Measurements from ENCODE around the gene C7orf57. TPM values are rescaled to one million over a fixed set of nuclear protein-coding genes. Genes with fewer than 3 reads are reported as not detected.

C7orf57 gene
- total RNA-seq, 1 experiment from 2014 or later, result 0.15 TPM

DNA sequence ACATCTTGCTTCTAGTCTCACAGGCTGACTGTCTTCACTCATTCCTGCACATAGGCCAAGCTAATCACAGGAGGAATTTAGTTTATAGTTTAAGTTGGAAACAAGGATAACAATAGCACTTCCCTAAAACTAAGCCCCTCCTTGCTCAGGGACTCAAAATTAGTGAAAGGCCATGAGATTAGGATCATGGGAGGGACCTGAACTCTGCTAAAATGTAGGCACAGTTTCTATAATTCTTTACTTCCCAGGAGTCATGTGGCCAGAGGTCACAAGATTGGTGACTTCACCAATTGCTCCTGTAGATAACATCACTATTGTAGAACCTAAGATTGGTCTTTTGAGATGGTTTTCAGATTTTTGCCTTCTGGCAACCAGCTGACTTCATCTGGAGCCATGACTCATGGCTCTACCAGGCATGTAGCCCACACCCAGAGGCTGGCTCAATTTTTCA is 38.9 kb downstream of the C7orf57 start:
- Histone ChIP-seq H3K9me3 (ENCODE audit: control insufficient read depth in 1 of 2, insufficient read depth in 1 of 2, low read depth in 1 of 2, low read length in 2 of 2) (no peaks in the 10 kb centered on the region), H3K4me3 (replicated peaks in 1 of 2; ENCODE audit: low read depth in 1 of 2, low read length in 2 of 2) (no peak overlapping the region), H3K4me1 (ENCODE audit: control insufficient read depth in 1 of 2, insufficient read depth in 2 of 2, low read length in 2 of 2) (no peaks in the 10 kb centered on the region; a peak in 1 of 4 replicates), H3K79me2 (ENCODE audit: insufficient read depth, low read length) (no peaks in the 10 kb centered on the region), H3K4me2 (ENCODE audit: low read length) (no peak overlapping the region), H3K9me2 (ENCODE audit: insufficient read depth) (no peaks in the 10 kb centered on the region), H3K27me3 (ENCODE audit: insufficient read depth, low read length) (no peaks in the 10 kb centered on the region), H3K9ac (ENCODE audit: low read length) (no peak overlapping the region), H4K20me1 (ENCODE audit: insufficient read depth) (no peaks in the 10 kb centered on the region), H2AFZ (ENCODE audit: low read depth, low read length, poor library complexity, severe bottlenecking) (no peak overlapping the region), H3K27ac (ENCODE audit: low read depth, low read length) (no peak overlapping the region), H3K36me3 (ENCODE audit: control insufficient read depth in 1 of 2, insufficient read depth in 2 of 2, low read length in 2 of 2) (no peaks in the 10 kb centered on the region)
- ATAC-seq, result no peak
- BruUV-seq (replicated peaks), result no TSS peak
- CTCF ChIA-PET, result no interaction called here
- RAD21 ChIA-PET (ENCODE audit: low non-redundant PET in 1 of 2, low total read pairs in 2 of 2, uncharacterized antibody in 2 of 2, unreplicated experiment in 2 of 2), result no interaction called here
- intact Hi-C loops (cut with micrococcal nuclease), result no loop called here
- no peak for DNase-seq (ENCODE audit: low read depth, low spot score)
- TF ChIP-seq EZH2phosphoT487 (IDR thresholded peaks at IDR 0.05; ENCODE audit: borderline replicate concordance) (no peak), RAD21 (IDR thresholded peaks at IDR 0.05; ENCODE audit: low read depth) (no peak), SRF (IDR thresholded peaks at IDR 0.05; ENCODE audit: low read depth) (no peak), POLR2A (IDR thresholded peaks at IDR 0.05; ENCODE audit: borderline replicate concordance, extremely low read depth, insufficient read depth, insufficient read length) (no peak), FOSL1 (IDR thresholded peaks at IDR 0.05; ENCODE audit: low read depth) (no peak), CBX3 (IDR thresholded peaks at IDR 0.05; ENCODE audit: low read depth) (no peak), SIN3A (IDR thresholded peaks at IDR 0.05; ENCODE audit: low read depth) (no peak), EGR1 (IDR thresholded peaks at IDR 0.05; ENCODE audit: low read depth) (no peak), JUND (IDR thresholded peaks at IDR 0.05) (no peak), CTCF (IDR thresholded peaks at IDR 0.05 in 2 of 3, conservative IDR thresholded peaks at IDR 0.05 in 1 of 3; ENCODE audit: borderline replicate concordance in 1 of 3, insufficient read depth in 1 of 3, low read depth in 2 of 3, low read length in 2 of 3) (no peak), TCF7L2 (IDR thresholded peaks at IDR 0.05; ENCODE audit: borderline replicate concordance, extremely low read depth, insufficient read depth, insufficient read length) (no peak), ELF1 (IDR thresholded peaks at IDR 0.05; ENCODE audit: borderline replicate concordance, low read depth) (no peak), SP1 (IDR thresholded peaks at IDR 0.05; ENCODE audit: low read depth) (no peak), CEBPB (IDR thresholded peaks at IDR 0.05; ENCODE audit: low read depth) (no peak)
- TF ChIP-seq, protein P1, sequence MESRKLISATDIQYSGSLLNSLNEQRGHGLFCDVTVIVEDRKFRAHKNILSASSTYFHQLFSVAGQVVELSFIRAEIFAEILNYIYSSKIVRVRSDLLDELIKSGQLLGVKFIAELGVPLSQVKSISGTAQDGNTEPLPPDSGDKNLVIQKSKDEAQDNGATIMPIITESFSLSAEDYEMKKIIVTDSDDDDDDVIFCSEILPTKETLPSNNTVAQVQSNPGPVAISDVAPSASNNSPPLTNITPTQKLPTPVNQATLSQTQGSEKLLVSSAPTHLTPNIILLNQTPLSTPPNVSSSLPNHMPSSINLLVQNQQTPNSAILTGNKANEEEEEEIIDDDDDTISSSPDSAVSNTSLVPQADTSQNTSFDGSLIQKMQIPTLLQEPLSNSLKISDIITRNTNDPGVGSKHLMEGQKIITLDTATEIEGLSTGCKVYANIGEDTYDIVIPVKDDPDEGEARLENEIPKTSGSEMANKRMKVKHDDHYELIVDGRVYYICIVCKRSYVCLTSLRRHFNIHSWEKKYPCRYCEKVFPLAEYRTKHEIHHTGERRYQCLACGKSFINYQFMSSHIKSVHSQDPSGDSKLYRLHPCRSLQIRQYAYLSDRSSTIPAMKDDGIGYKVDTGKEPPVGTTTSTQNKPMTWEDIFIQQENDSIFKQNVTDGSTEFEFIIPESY (IDR thresholded peaks at IDR 0.05; ENCODE audit: extremely low read depth, insufficient replicate concordance, low read length), result no peak
- TF ChIP-seq, protein P2, sequence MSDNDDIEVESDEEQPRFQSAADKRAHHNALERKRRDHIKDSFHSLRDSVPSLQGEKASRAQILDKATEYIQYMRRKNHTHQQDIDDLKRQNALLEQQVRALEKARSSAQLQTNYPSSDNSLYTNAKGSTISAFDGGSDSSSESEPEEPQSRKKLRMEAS (IDR thresholded peaks at IDR 0.05), result no peak
- POLR2A ChIA-PET, result no interaction called here

Measured in HCT116 (cell line).